Fibroblast of mammary gland (primary cell): ENCODE data around the gene ADAM19.

Source experiments
- DNase-seq: peaks from one replicate; pipeline ENCODE4 v3.0.0-alpha.2; 2010; ENCODE audit warnings: low read depth
- H3K4me3 ChIP-seq: 2 replicates; pipeline ENCODE4 v1.5.1; 2011; ENCODE audit warnings: low read depth, mild to moderate bottlenecking, low read length, moderate library complexity; ENCODE audit not compliant: control insufficient read depth
- TF ChIP-seq, protein P1 (sequence below): conservative IDR thresholded peaks from 2 replicates; pipeline ENCODE4 v1.5.1; 2011; ENCODE audit warnings: low read depth, low read length, inconsistent platforms; ENCODE audit not compliant: control insufficient read depth, insufficient read depth

Gene ADAM19

DNA sequence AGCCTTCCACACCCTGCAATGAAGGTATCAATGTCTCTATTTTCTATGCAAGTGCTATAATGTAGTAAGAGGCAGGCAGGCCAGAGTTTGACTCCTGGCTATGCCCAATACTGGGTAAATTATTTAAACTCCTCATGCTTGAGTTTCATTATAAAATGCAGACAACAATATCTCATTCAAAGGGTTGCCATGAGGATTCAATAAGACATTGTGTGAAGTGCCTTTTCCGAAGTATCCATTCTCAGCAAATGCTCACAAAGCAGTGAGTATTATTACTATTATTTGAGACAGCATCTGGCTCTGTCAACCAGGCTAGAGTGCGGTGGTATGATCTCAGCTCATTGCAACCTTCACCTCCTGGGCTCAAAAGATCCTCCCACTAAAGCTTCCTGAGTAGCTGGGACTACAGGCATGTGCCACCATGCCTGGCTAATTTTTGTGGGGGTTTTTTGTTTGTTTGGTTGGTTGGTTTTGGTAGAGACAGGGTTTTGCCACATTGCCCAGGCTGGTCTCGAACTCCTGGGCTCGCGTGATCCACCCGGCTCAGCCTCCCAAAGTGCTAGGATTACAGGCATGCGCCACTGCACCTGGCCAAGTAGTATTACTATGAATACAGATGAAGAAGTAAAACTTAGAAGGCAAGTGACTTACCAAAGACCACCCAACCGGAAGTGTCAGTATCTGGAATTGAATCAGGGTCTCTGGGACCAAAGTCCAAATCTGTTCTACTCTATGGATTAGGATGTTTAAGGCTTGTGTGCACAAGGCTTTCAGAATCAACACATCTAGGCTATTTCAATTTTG, 18.8 kb downstream of the ADAM19 start:
- H3K4me3 ChIP-seq, result no peak overlapping the region
- TF ChIP-seq, protein P1, sequence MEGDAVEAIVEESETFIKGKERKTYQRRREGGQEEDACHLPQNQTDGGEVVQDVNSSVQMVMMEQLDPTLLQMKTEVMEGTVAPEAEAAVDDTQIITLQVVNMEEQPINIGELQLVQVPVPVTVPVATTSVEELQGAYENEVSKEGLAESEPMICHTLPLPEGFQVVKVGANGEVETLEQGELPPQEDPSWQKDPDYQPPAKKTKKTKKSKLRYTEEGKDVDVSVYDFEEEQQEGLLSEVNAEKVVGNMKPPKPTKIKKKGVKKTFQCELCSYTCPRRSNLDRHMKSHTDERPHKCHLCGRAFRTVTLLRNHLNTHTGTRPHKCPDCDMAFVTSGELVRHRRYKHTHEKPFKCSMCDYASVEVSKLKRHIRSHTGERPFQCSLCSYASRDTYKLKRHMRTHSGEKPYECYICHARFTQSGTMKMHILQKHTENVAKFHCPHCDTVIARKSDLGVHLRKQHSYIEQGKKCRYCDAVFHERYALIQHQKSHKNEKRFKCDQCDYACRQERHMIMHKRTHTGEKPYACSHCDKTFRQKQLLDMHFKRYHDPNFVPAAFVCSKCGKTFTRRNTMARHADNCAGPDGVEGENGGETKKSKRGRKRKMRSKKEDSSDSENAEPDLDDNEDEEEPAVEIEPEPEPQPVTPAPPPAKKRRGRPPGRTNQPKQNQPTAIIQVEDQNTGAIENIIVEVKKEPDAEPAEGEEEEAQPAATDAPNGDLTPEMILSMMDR, result no peak
- DNase-seq, result no peak

DNA sequence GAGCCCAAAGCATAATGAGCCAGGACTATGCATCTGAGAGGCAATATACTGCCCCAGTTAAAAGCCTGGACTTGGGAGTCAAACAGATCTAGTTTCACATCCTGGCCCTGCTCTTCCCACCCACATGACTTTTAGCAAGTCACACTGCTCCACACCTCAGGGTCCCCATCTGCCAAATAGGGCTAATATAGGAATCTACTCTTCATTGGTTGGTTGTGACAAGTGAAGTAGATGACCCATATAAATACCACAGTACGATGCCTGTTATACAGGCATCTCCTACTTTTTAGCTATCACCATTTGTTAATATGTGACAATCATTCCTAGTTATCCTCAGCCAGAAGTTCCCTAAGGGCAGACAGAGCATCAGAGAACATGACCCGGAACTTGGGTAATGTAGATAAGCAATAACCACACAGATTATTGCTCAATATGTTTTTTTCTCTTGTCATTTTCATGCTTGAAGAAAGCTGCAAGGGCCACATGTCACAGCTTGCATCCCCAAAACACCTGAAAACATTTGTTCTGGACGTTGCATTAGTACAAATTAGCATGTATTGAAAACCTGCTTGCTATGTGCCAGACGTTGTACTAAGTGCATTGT, 20.4 kb downstream of the ADAM19 start:
- TF ChIP-seq, protein P1, result no peak
- no peak overlapping the region for H3K4me3 ChIP-seq
- DNase-seq, result no peak

DNA sequence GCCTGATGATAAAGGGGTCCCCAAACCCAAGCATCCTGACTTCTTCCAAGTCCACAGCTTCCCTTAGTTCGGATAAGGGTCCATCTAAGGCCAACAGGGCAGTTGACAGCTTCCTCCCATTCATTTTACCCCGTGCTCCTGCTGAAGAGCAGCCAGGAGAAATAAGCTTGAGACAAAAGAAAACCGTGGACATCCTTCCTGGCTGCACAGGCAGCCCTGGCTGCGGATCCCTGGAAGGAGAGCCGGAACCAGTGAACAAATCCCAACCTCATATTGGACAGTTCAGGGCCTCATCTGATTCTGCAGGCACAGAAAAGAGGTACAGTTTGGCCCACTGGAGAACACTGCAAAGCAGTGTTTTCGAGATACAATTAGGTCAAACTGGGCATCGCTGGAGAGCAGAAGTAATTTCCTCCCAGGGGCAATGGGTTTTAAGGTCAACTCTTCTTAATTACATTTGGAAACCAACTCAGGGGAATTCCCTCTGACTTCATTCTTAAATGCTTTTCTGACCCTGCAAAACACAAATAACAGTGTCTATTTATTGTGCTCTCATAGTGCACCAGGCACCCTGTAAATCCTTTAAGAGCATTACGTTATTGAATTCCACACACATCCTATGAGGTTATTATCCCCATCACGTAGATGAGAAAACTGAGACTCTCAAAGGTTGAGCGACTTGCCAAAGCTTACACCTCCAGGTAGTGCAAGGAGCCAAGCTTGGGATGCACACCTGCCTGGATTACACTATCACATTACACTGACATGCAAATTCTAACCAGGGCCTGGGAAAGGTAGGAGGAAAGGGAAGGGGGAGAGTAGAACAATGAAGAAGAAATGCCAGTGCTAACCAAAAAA, 21.2 kb downstream of the ADAM19 start:
- no peak overlapping the region for H3K4me3 ChIP-seq
- no peak for DNase-seq
- TF ChIP-seq, protein P1, result no peak

DNA sequence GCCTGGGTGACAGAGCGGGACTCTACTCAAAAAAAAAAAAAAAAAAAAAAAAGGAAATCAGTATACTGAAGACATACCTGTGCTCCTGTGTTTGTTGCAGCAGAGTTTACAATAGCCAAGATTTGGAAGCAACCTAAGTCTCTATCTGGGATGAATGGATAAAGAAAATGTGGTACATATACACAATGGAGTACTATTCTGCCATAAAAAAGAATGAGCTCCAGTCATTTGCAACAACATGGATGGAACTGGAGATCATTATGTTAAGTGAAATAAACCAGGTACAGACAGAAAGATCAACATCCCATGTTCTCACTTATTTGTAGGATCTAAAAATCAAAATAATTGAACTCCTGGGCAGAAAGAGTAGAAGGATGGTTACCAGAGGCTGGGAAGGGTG, 22.9 kb downstream of the ADAM19 start:
- TF ChIP-seq, protein P1, result no peak
- H3K4me3 ChIP-seq, result no peak overlapping the region
- no peak for DNase-seq

DNA sequence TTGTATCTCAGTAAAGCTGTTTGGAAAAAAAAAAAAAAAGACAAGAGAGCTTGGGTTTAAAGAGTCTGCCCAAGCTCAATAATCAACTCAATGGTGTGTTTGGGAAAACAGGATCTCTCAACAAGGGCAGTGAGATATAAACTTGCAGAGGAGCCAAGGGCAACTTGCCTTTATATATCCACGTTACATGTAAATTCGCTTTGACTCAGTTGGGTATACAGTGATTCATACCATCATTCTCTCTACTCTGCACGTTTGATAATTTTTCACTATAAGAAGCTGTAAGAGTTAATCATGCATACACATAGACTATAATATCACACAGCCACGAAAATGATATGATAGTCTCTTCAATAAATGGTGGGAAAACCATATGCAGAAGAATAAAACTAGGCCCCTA, 24.9 kb downstream of the ADAM19 start:
- DNase-seq, result no peak
- no peak overlapping the region for H3K4me3 ChIP-seq
- TF ChIP-seq, protein P1, result no peak

DNA sequence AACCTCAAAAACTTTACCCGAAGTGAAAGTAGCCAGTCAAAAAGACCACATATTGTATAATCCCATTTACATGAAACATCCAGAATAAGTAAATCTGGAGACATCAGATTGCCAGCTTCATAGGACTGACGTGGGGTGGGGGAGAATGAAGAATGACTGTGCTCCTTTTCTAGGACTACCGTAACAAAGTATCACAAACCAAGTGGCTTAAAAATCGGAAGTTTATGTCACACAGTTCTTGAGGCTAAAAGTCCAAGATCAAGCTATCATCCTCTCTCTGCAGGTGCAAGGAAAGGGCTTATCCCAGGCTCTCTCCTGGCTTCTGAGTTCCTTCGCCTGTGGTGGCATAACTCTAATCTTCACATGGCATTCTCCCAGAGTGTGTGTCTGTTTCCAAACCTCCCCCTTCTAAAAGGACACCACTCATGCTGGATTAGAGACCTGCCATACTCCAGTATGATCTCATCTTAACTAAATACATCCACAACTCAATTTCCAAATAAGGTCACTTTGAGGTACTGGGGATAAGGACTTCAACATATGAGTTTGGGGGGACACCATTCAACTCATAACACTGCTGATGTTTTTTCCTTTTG, 25.5 kb downstream of the ADAM19 start:
- no peak overlapping the region for H3K4me3 ChIP-seq
- no peak for DNase-seq
- TF ChIP-seq, protein P1, result no peak
